Umbilical cord (tissue), 2 donors: ENCODE data around the gene PCBP3. TPM values are rescaled to one million over a fixed set of nuclear protein-coding genes. Genes with fewer than 3 reads are reported as not detected.
A peak's percentile ranks its signal among the peaks of the same experiment; 100 is the strongest.
"Not testable (repeated sequence)": the region's sequence is repeated elsewhere in the genome, so short reads cannot be mapped to it uniquely, and the experiment has no call there.

Experiments
- DNase-seq: peaks from one replicate; pipeline ENCODE4 v3.0.0-alpha.2; 2015; ENCODE audit warnings: low spot score
- total RNA-seq: library from RNA; depleted of rRNA; stranded (reverse); fragments of >200 nt; gene quantifications from one replicate; pipeline ENCODE4 v1.2.3, GENCODE V29; 2014; ENCODE audit warnings: low replicate concordance; ENCODE audit not compliant: insufficient read depth

The PCBP3 gene
- total RNA-seq, 1 donor from 2014 or later: 4.8 TPM

- DNase-seq: no peak
Observed at GRCh38 chr21:45635271-45636151, 8.0 kb upstream of the PCBP3 start.

- no peak for DNase-seq
Observed at GRCh38 chr21:45636459-45636858, 7.1 kb upstream of the PCBP3 start.

GRCh38 chr21:45636951-45637646 lies 6.4 kb upstream of the PCBP3 start:
- no peak for DNase-seq

- DNase-seq: no peak
Observed at GRCh38 chr21:45637883-45638282, 5.6 kb upstream of the PCBP3 start.

GRCh38 chr21:45638707-45639106 lies 4.8 kb upstream of the PCBP3 start:
- DNase-seq: no peak

- no peak for DNase-seq
Observed at GRCh38 chr21:45639206-45640000, 4.1 kb upstream of the PCBP3 start.

GRCh38 chr21:45640001-45640887 lies 3.3 kb upstream of the PCBP3 start:
- no peak for DNase-seq

GRCh38 chr21:45640888-45641479 lies 2.5 kb upstream of the PCBP3 start:
- DNase-seq: peak; percentile 76

GRCh38 chr21:45641480-45642035 lies 2.0 kb upstream of the PCBP3 start:
- DNase-seq: no peak

- peak; percentile 21 for DNase-seq
Observed at GRCh38 chr21:45642122-45642813, 1.3 kb upstream of the PCBP3 start.

GRCh38 chr21:45644041-45644906 lies 749 bp downstream of the PCBP3 start:
- DNase-seq: no peak

- no peak for DNase-seq
Observed at GRCh38 chr21:45651921-45652320, 8.4 kb downstream of the PCBP3 start.

- DNase-seq: no peak
Observed at GRCh38 chr21:45655124-45655523, 11.6 kb downstream of the PCBP3 start.

GRCh38 chr21:45656114-45656513 lies 12.6 kb downstream of the PCBP3 start:
- not testable (repeated sequence) for DNase-seq

- DNase-seq: not testable (repeated sequence)
Observed at GRCh38 chr21:45661913-45662622, 18.5 kb downstream of the PCBP3 start.

- not testable (repeated sequence) for DNase-seq
Observed at GRCh38 chr21:45662623-45663245, 19.2 kb downstream of the PCBP3 start.

- no peak for DNase-seq
Observed at GRCh38 chr21:45669382-45669781, 25.9 kb downstream of the PCBP3 start.

GRCh38 chr21:45670731-45671130 lies 27.2 kb downstream of the PCBP3 start:
- no peak for DNase-seq
